Adrenal gland (tissue), 12 donors: ENCODE measurements around the gene TMEM9. TPM values are rescaled to one million over a fixed set of nuclear protein-coding genes. Genes with fewer than 3 reads are reported as not detected.
A peak's percentile ranks its signal among the peaks of the same experiment; 100 is the strongest.

Source experiments
- DNase-seq, 7 donors: peaks; one replicate each; pipeline ENCODE4 v3.0.0-alpha.2; 2019 to 2020
- H3K27ac ChIP-seq, 5 donors: fragments of 200-600 bp; sonication (generic) in 4 of 5; 1 replicate in 3 of 5; 2 replicates in 2 of 5; pipeline versions ENCODE4 v1.5.1 to v1.8.0; 2016 to 2020; ENCODE audit warnings: mild to moderate bottlenecking in 1 of 5
- H3K27me3 ChIP-seq: fragments of 200-600 bp; 2 replicates; pipeline ENCODE4 v1.8.0; 2021
- H3K36me3 ChIP-seq, 2 donors: fragments of 200-600 bp; replicated peaks in 1 of 2; 1 replicate in 1 of 2; 2 replicates in 1 of 2; pipeline versions ENCODE4 v1.5.1 to v1.8.0; 2018 to 2022
- H3K4me1 ChIP-seq, 2 donors: fragments of 200-600 bp; replicated peaks in 1 of 2; 1 replicate in 1 of 2; 2 replicates in 1 of 2; pipeline versions ENCODE4 v1.5.1 to v1.8.0; 2018 to 2021
- H3K4me3 ChIP-seq, 4 donors: fragments of 200-600 bp; sonication (generic) in 3 of 4; one replicate each; pipeline ENCODE4 v1.5.1; 2016 to 2018
- H3K9me3 ChIP-seq, 3 donors: fragments of 200-600 bp; sonication (generic) in 1 of 3; replicated peaks in 1 of 3; 1 replicate in 2 of 3; 2 replicates in 1 of 3; pipeline versions ENCODE4 v1.5.1 to v1.8.0; 2016 to 2021
- CTCF ChIP-seq, 6 experiments: fragments of 450-650 bp in 4 of 6; fragments of 200-600 bp in 2 of 6; sonication (generic) in 1 of 6; IDR thresholded peaks; 1 replicate in 5 of 6; 2 replicates in 1 of 6; pipeline versions ENCODE4 v1.5.1 to v1.8.0; 2016 to 2021; ENCODE audit warnings: antibody characterized with exemption in 6 of 6, mild to moderate bottlenecking in 2 of 6, moderate library complexity in 1 of 6
- POLR2A ChIP-seq, 2 donors: fragments of 450-650 bp; IDR thresholded peaks; one replicate each; pipeline ENCODE4 v1.6.1; 2017; ENCODE audit warnings: antibody characterized with exemption in 2 of 2, mild to moderate bottlenecking in 2 of 2, moderate library complexity in 1 of 2
- WGBS, 4 donors: extraction: QIAGEN DNeasy Blood & Tissue Kit in 2 of 4; methylation state at CpG; one replicate each; pipeline versions ENCODE4 v1.1.5 to v1.1.7; 2013 to 2017; 5-methylcytosine and 5-hydroxymethylcytosine counted together
- intact Hi-C, 2 donors: fragments of 100-400 bp; cut with DNase I; formaldehyde crosslinking; loops; one replicate each; pipeline versions ENCODE4 v1.14.1 to v1.15.0; 2022 to 2023
- polyA plus RNA-seq, 3 donors: library from polyadenylated mRNA; stranded (reverse); fragments of 200-250 nt in 2 of 3; fragments of 350-450 nt in 1 of 3; fragmentation: Illumina TruSeq in 1 of 3; extraction: RNeasy Lipid Tissue Mini Kit (QIAGEN cat#74804) in 1 of 3; gene quantifications; one replicate each; pipeline ENCODE4 v1.2.3, GENCODE V29; 2013 to 2014
- total RNA-seq, 9 donors: library from RNA; depleted of rRNA in 4 of 9; stranded (reverse); fragments of >200 nt in 4 of 9; fragments of 120-200 nt in 1 of 9; fragmentation: NEBNext Ultra II Directional in 1 of 9; extraction: Animal tissue kit (Norgen Biotek cat#: 25700) in 1 of 9; gene quantifications; one replicate each; pipeline versions ENCODE4 v1.1.0 to v1.2.4, GENCODE V29; 2013 to 2023
- donor health status: healthy with polysubstance abuse.
- donor health status: Bipolar disorder and iron deficiency.
- donor health status: DM: yes; HTN: yes; CAD: no.
- donor health status: DM: no; HTN: no; CAD: no.
- donor health status: DM: no; HTN: no; CAD: no.
- donor health status: DM: yes; HTN: yes; CAD: no.

The TMEM9 gene
- total and polyA plus RNA-seq, 12 donors, result 78.5 to 283 (median 127) TPM

GRCh38 chr1:201185123-201185453 lies 30.8 kb upstream of the TMEM9 start:
- Histone ChIP-seq H3K4me1 (peaks cover 0 to 7% of the 10 kb centered on the region in 2 donors), H3K9me3 (no peaks in the 10 kb centered on the region), H3K27ac (no peak overlapping the region), H3K36me3 (no peaks in the 10 kb centered on the region), H3K4me3 (no peak overlapping the region), H3K27me3 (no peaks in the 10 kb centered on the region)
- no peak for DNase-seq
- TF ChIP-seq POLR2A (IDR thresholded peaks at IDR 0.05) (no peak), CTCF (IDR thresholded peaks at IDR 0.05) (peak in 1 of 6 experiments; percentile 7)
- intact Hi-C loops, result loop anchor here in 1 of 2 donors (5.0 to 10.0 kb wide), 2 partner anchors 70 to 98 kb away; partner anchors contain the start of gene CACNA1S
- WGBS, 4 donors, result 17 to 80% (median 48%) methylated on average over 1 to 3 of the region's 3 CpGs

- H3K4me3 ChIP-seq, result no peak overlapping the region
- 39 to 51% (median 43%) methylated on average over 8 to 9 of the region's 9 CpGs for WGBS, 4 donors
- no peaks in the 10 kb centered on the region for H3K36me3 ChIP-seq
- peaks cover 0 to 7% of the 10 kb centered on the region in 2 donors for H3K4me1 ChIP-seq
- no peaks in the 10 kb centered on the region for H3K27me3 ChIP-seq
- no peaks in the 10 kb centered on the region for H3K9me3 ChIP-seq
- TF ChIP-seq POLR2A (IDR thresholded peaks at IDR 0.05) (no peak), CTCF (IDR thresholded peaks at IDR 0.05) (peak; percentile 54 to 71 (median 62))
- intact Hi-C loops, result loop anchor here in 1 of 2 donors (5.0 to 10.0 kb wide), 2 partner anchors 70 to 97 kb away; partner anchors contain the start of gene CACNA1S
- peak in 6 of 7 donors; percentile 70 to 81 (median 74) for DNase-seq
- peak overlapping the region in 1 of 5 donors; percentile 27 for H3K27ac ChIP-seq
These were observed 30.2 kb upstream of the TMEM9 start for GRCh38 chr1:201184307-201185122.

- Histone ChIP-seq H3K27me3 (no peaks in the 10 kb centered on the region), H3K27ac (no peak overlapping the region), H3K9me3 (no peaks in the 10 kb centered on the region), H3K36me3 (no peaks in the 10 kb centered on the region), H3K4me1 (peaks cover 0 to 7% of the 10 kb centered on the region in 2 donors), H3K4me3 (no peak overlapping the region)
- 67 to 83% (median 80%) methylated on average over 5 of the region's 5 CpGs for WGBS, 4 donors
- DNase-seq, result no peak
- intact Hi-C loops, result loop anchor here in 1 of 2 donors (10.0 kb wide), 1 partner anchor 69 kb away; the partner anchor contains the start of gene CACNA1S
- TF ChIP-seq CTCF (IDR thresholded peaks at IDR 0.05) (no peak), POLR2A (IDR thresholded peaks at IDR 0.05) (no peak)
These were observed 29.5 kb upstream of the TMEM9 start for GRCh38 chr1:201183753-201184152.

GRCh38 chr1:201183209-201183608 lies 28.9 kb upstream of the TMEM9 start:
- no peaks in the 10 kb centered on the region for H3K36me3 ChIP-seq
- H3K4me1 ChIP-seq, result peaks cover 0 to 7% of the 10 kb centered on the region in 2 donors
- H3K27me3 ChIP-seq, result no peaks in the 10 kb centered on the region
- no peak overlapping the region for H3K4me3 ChIP-seq
- 86 to 97% (median 94%) methylated on average over 3 of the region's 3 CpGs for WGBS, 4 donors
- no peaks in the 10 kb centered on the region for H3K9me3 ChIP-seq
- TF ChIP-seq CTCF (IDR thresholded peaks at IDR 0.05), result no peak
- TF ChIP-seq POLR2A (IDR thresholded peaks at IDR 0.05), result no peak
- intact Hi-C loops, result loop anchor here in 1 of 2 donors (10.0 kb wide), 1 partner anchor 68 kb away; the partner anchor contains the start of gene CACNA1S
- no peak overlapping the region for H3K27ac ChIP-seq
- no peak for DNase-seq
